Chondrocyte (in vitro differentiated cells): ENCODE data around the gene UGT2A2. TPM values are rescaled to one million over a fixed set of nuclear protein-coding genes. Genes with fewer than 3 reads are reported as not detected.

Experiments
- DNase-seq: peaks from one replicate; pipeline ENCODE4 v3.0.0; 2021; ENCODE audit warnings: mixed read lengths, low spot score
- H3K27ac Mint-ChIP-seq: one replicate; pipeline ENCODE4 v1.8.0; 2021; ENCODE audit warnings: mild to moderate bottlenecking, moderate library complexity, mixed read lengths; ENCODE audit not compliant: unreplicated experiment
- H3K27me3 Mint-ChIP-seq: 2 replicates; pipeline ENCODE4 v1.8.0; 2021; ENCODE audit warnings: low read depth, mixed read lengths
- H3K36me3 Mint-ChIP-seq: 2 replicates; pipeline ENCODE4 v1.8.0; 2021; ENCODE audit warnings: low read depth, mixed read lengths
- H3K4me1 Mint-ChIP-seq: 2 replicates; pipeline ENCODE4 v1.8.0; 2021; ENCODE audit warnings: low read depth, mild to moderate bottlenecking, mixed read lengths
- H3K4me3 Mint-ChIP-seq: one replicate; pipeline ENCODE4 v1.8.0; 2021; ENCODE audit warnings: mild to moderate bottlenecking, moderate library complexity, mixed read lengths; ENCODE audit not compliant: unreplicated experiment
- H3K9me3 Mint-ChIP-seq: 2 replicates; pipeline ENCODE4 v1.8.0; 2021; ENCODE audit warnings: low read depth, mixed read lengths
- CTCF ChIP-seq: fragments of 200-600 bp; sonication (generic); IDR thresholded peaks from 2 replicates; pipeline ENCODE4 v1.5.0; 2021; ENCODE audit warnings: antibody characterized with exemption, mild to moderate bottlenecking, moderate library complexity
- total RNA-seq: library from RNA; stranded (reverse); gene quantifications from 3 replicates; pipeline ENCODE4 v1.2.1, GENCODE V29; 2021

The UGT2A2 gene
- total RNA-seq, 1 donor from 2014 or later = not detected

- H3K9me3 Mint-ChIP-seq = peaks cover 5% of the 10 kb centered on the region
- H3K36me3 Mint-ChIP-seq = no peaks in the 10 kb centered on the region
- no peaks in the 10 kb centered on the region for H3K27me3 Mint-ChIP-seq
- no peak overlapping the region for H3K27ac Mint-ChIP-seq
- no peak for TF ChIP-seq CTCF
- no peak for DNase-seq
- no peak overlapping the region for H3K4me3 Mint-ChIP-seq
- no peaks in the 10 kb centered on the region for H3K4me1 Mint-ChIP-seq
These were observed 89.8 kb downstream of the UGT2A2 start for GRCh38 chr4:69549651-69550050.

- no peaks in the 10 kb centered on the region for H3K4me1 Mint-ChIP-seq
- H3K9me3 Mint-ChIP-seq = peaks cover under 1% of the 10 kb centered on the region
- H3K36me3 Mint-ChIP-seq = no peaks in the 10 kb centered on the region
- no peak overlapping the region for H3K4me3 Mint-ChIP-seq
- no peak overlapping the region for H3K27ac Mint-ChIP-seq
- H3K27me3 Mint-ChIP-seq = no peaks in the 10 kb centered on the region
- no peak for TF ChIP-seq CTCF
- no peak for DNase-seq
These were observed 93.2 kb downstream of the UGT2A2 start for GRCh38 chr4:69546134-69546765.

Other genes with a start within 250 kb of the UGT2A2 start
- not detected in 3 replicates for gene UGT2B4, start 143.7 kb downstream of the UGT2A2 start, total RNA-seq
- not detected in 3 replicates for gene UGT2A1, start 13.6 kb upstream of the UGT2A2 start, total RNA-seq
- gene SULT1B1, start 121.0 kb upstream of the UGT2A2 start, total RNA-seq = 0.15 to 0.52 TPM (median 0.51 TPM) in 3 replicates
- gene SULT1E1, start 220.5 kb upstream of the UGT2A2 start, total RNA-seq = 1.2 to 1.9 TPM (median 1.4 TPM) in 3 replicates